LNCAP (cell line): ENCODE data around the gene BCR.

Experiments
- CTCF ChIP-seq: fragments of 450-650 bp; IDR thresholded peaks from 2 replicates; pipeline ENCODE4 v1.5.1; 2017; ENCODE audit warnings: mild to moderate bottlenecking

BCR gene

GRCh38 chr22:23154461-23154860 lies 25.8 kb upstream of the BCR start:
- TF ChIP-seq CTCF: no peak

- TF ChIP-seq CTCF: no peak
Observed at GRCh38 chr22:23155143-23155542, 25.2 kb upstream of the BCR start.

- TF ChIP-seq CTCF: no peak
Observed at GRCh38 chr22:23155831-23156230, 24.5 kb upstream of the BCR start.

GRCh38 chr22:23156286-23156685 lies 24.0 kb upstream of the BCR start:
- TF ChIP-seq CTCF: no peak

GRCh38 chr22:23157560-23158515 lies 22.5 kb upstream of the BCR start:
- no peak for TF ChIP-seq CTCF

GRCh38 chr22:23158516-23159290 lies 21.6 kb upstream of the BCR start:
- no peak for TF ChIP-seq CTCF

- TF ChIP-seq CTCF: no peak
Observed at GRCh38 chr22:23159291-23159630, 21.0 kb upstream of the BCR start.
